HepG2 (cell line): ENCODE data around the gene NMUR2.

ENCODE experiments used
- ARID2 ChIP-seq: sonication (generic); formaldehyde crosslinking; IDR thresholded peaks from 2 replicates; pipeline ENCODE4 v1.8.1; 2022; ENCODE audit warnings: mild to moderate bottlenecking, missing genetic modification reagents, borderline replicate concordance
- CREB1 ChIP-seq, 2 experiments: fragments of 450-650 bp in 1 of 2; IDR thresholded peaks; 2 replicates each; pipeline ENCODE4 v1.6.1; 2016 to 2017; ENCODE audit warnings: control low read depth in 1 of 2, mild to moderate bottlenecking in 1 of 2, missing compliant biosample characterization in 1 of 2, missing genetic modification characterization in 1 of 2
- SRF ChIP-seq: IDR thresholded peaks from 2 replicates; pipeline ENCODE4 v1.6.1; 2011; ENCODE audit warnings: mild to moderate bottlenecking, low read depth, low read length, moderate library complexity
- ZNF263 ChIP-seq: sonication (generic); formaldehyde crosslinking; IDR thresholded peaks from 2 replicates; pipeline ENCODE4 v1.4.0; 2020; ENCODE audit warnings: missing genetic modification reagents
- ZNF766 ChIP-seq: sonication (generic); formaldehyde crosslinking; IDR thresholded peaks from 2 replicates; pipeline ENCODE4 v1.5.0; 2020; ENCODE audit warnings: missing genetic modification reagents, borderline replicate concordance
- TF ChIP-seq, protein P1 (sequence below): IDR thresholded peaks from 2 replicates; pipeline ENCODE4 v1.6.1; 2016
- TF ChIP-seq, protein P2 (sequence below): sonication (generic); formaldehyde crosslinking; IDR thresholded peaks from 2 replicates; pipeline ENCODE4 v1.4.0; 2020; ENCODE audit warnings: missing genetic modification reagents

DNA sequence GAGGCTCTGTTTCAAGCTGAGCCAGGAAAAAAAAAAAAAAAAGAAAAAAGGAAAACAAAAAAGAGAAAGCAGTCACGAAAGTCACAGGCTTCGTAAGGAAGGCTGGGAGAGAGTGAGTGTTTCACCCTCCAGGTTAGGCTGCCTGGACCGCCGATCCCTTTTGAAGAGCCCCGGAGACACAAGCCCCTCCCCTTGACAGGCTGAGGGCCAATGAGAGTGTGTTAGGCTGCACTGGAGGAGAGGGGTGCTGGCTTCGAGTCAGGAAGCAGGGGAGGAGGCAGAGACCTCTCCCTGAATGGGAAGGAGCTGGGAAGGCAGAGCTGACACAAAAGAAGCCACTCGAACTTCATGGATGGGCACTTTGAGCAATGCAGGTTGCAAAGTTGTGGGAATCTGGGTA lies at the start of gene NMUR2:
- TF ChIP-seq, protein P1, sequence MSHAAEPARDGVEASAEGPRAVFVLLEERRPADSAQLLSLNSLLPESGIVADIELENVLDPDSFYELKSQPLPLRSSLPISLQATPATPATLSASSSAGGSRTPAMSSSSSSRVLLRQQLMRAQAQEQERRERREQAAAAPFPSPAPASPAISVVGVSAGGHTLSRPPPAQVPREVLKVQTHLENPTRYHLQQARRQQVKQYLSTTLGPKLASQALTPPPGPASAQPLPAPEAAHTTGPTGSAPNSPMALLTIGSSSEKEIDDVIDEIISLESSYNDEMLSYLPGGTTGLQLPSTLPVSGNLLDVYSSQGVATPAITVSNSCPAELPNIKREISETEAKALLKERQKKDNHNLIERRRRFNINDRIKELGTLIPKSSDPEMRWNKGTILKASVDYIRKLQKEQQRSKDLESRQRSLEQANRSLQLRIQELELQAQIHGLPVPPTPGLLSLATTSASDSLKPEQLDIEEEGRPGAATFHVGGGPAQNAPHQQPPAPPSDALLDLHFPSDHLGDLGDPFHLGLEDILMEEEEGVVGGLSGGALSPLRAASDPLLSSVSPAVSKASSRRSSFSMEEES (CRISPR knock-in tag): no peak
- TF ChIP-seq ZNF263 (no peak), ZNF766 (no peak), SRF (no peak), ARID2 (no peak), CREB1 (IDR thresholded peaks at IDR 0.05) (no peak), CREB1 (CRISPR knock-in tag; IDR thresholded peaks at IDR 0.05) (no peak)
- TF ChIP-seq, protein P2, sequence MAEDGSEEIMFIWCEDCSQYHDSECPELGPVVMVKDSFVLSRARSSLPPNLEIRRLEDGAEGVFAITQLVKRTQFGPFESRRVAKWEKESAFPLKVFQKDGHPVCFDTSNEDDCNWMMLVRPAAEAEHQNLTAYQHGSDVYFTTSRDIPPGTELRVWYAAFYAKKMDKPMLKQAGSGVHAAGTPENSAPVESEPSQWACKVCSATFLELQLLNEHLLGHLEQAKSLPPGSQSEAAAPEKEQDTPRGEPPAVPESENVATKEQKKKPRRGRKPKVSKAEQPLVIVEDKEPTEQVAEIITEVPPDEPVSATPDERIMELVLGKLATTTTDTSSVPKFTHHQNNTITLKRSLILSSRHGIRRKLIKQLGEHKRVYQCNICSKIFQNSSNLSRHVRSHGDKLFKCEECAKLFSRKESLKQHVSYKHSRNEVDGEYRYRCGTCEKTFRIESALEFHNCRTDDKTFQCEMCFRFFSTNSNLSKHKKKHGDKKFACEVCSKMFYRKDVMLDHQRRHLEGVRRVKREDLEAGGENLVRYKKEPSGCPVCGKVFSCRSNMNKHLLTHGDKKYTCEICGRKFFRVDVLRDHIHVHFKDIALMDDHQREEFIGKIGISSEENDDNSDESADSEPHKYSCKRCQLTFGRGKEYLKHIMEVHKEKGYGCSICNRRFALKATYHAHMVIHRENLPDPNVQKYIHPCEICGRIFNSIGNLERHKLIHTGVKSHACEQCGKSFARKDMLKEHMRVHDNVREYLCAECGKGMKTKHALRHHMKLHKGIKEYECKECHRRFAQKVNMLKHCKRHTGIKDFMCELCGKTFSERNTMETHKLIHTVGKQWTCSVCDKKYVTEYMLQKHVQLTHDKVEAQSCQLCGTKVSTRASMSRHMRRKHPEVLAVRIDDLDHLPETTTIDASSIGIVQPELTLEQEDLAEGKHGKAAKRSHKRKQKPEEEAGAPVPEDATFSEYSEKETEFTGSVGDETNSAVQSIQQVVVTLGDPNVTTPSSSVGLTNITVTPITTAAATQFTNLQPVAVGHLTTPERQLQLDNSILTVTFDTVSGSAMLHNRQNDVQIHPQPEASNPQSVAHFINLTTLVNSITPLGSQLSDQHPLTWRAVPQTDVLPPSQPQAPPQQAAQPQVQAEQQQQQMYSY (CRISPR knock-in tag): no peak
